DND-41 (cell line): Measurements from ENCODE around the gene PNPLA1.

Experiments used
- ATAC-seq: fragments of 200-7000 bp; cut with Tn5 transposase; 3 replicates; pipeline ENCODE4 v1.9.1; 2021; ENCODE audit warnings: low read depth; ENCODE audit not compliant: insufficient read depth
- DNase-seq: peaks from one replicate; pipeline ENCODE4 v3.0.0-alpha.2; 2020
- H2AFZ ChIP-seq: 2 replicates; pipeline ENCODE4 v1.6.0; 2012; ENCODE audit warnings: low read depth, low read length
- H3K27ac ChIP-seq: 2 replicates; pipeline ENCODE4 v1.5.1; 2012; ENCODE audit warnings: low read length, inconsistent platforms
- H3K27me3 ChIP-seq: fragments of 200-600 bp; sonication (generic); 2 replicates; pipeline ENCODE4 v1.6.0; 2012; ENCODE audit warnings: low read length, mild to moderate bottlenecking, inconsistent platforms; ENCODE audit not compliant: insufficient read depth, poor library complexity
- H3K36me3 ChIP-seq: 2 replicates; pipeline ENCODE4 v1.5.1; 2012; ENCODE audit warnings: low read length, inconsistent platforms; ENCODE audit not compliant: insufficient read depth
- H3K4me1 ChIP-seq: 2 replicates; pipeline ENCODE4 v1.5.1; 2012; ENCODE audit warnings: mild to moderate bottlenecking, low read length; ENCODE audit not compliant: insufficient read depth
- H3K4me2 ChIP-seq: 2 replicates; pipeline ENCODE4 v1.6.0; 2012; ENCODE audit warnings: mild to moderate bottlenecking, moderate library complexity, low read length, inconsistent platforms; ENCODE audit not compliant: insufficient read depth
- H3K4me3 ChIP-seq, 2 experiments: fragments of 200-600 bp in 1 of 2; shearing (Covaris generic) in 1 of 2; 2 replicates each; pipeline ENCODE4 v1.5.1; 2012 to 2016; ENCODE audit warnings: inconsistent platforms in 2 of 2, low read length in 2 of 2, mild to moderate bottlenecking in 2 of 2, low read depth in 1 of 2, moderate library complexity in 1 of 2
- H3K79me2 ChIP-seq: 2 replicates; pipeline ENCODE4 v1.6.0; 2012; ENCODE audit warnings: low read length, inconsistent platforms; ENCODE audit not compliant: insufficient read depth
- H3K9ac ChIP-seq: 2 replicates; pipeline ENCODE4 v1.6.0; 2012; ENCODE audit warnings: low read depth, mild to moderate bottlenecking, inconsistent platforms, low read length, moderate library complexity
- H3K9me3 ChIP-seq: 2 replicates; pipeline ENCODE4 v1.5.1; 2012; ENCODE audit warnings: low read length, moderate library complexity, mild to moderate bottlenecking, inconsistent platforms; ENCODE audit not compliant: insufficient read depth, severe bottlenecking
- H4K20me1 ChIP-seq: 2 replicates; pipeline ENCODE4 v1.6.0; 2012; ENCODE audit warnings: low read length; ENCODE audit not compliant: insufficient read depth
- EZH2 ChIP-seq: IDR thresholded peaks from 3 replicates; pipeline ENCODE4 v1.6.1; 2012; ENCODE audit warnings: borderline replicate concordance, low read depth, mild to moderate bottlenecking, moderate library complexity, low read length, inconsistent platforms; ENCODE audit not compliant: severe bottlenecking
- TF ChIP-seq, protein P1 (sequence below): IDR thresholded peaks from 2 replicates; pipeline ENCODE4 v1.5.1; 2012; ENCODE audit warnings: borderline replicate concordance, low read length, moderate library complexity, mild to moderate bottlenecking; ENCODE audit not compliant: poor library complexity, severe bottlenecking; ENCODE audit errors: extremely low read depth

Gene PNPLA1

DNA sequence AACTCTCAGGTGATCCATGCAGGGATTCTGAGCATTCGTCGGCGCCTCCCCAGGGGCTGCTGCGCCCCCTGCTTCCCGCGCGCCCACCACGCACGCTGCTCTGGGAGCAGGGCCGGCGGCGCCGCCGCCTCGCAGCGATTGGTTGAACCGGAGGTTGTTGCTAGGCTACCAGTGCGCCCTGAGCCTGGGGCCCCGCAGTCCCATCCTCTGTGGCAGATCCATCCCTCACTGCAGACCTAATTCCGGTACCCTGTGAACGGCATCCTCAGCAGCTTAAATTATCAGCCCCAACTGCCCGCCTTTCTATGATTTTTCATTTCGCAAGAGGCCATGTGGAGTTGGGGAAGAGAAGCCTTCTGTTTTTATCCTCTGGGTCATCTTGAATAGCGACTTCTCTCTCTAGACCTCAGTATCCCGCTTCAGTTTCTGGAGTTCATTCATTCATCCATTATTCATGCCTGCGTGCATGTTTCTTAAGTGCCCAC is 15.4 kb downstream of the PNPLA1 start:
- no peaks in the 10 kb centered on the region for H3K9me3 ChIP-seq
- H3K4me2 ChIP-seq = no peak overlapping the region
- TF ChIP-seq, protein P1, sequence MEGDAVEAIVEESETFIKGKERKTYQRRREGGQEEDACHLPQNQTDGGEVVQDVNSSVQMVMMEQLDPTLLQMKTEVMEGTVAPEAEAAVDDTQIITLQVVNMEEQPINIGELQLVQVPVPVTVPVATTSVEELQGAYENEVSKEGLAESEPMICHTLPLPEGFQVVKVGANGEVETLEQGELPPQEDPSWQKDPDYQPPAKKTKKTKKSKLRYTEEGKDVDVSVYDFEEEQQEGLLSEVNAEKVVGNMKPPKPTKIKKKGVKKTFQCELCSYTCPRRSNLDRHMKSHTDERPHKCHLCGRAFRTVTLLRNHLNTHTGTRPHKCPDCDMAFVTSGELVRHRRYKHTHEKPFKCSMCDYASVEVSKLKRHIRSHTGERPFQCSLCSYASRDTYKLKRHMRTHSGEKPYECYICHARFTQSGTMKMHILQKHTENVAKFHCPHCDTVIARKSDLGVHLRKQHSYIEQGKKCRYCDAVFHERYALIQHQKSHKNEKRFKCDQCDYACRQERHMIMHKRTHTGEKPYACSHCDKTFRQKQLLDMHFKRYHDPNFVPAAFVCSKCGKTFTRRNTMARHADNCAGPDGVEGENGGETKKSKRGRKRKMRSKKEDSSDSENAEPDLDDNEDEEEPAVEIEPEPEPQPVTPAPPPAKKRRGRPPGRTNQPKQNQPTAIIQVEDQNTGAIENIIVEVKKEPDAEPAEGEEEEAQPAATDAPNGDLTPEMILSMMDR = no peak
- TF ChIP-seq EZH2 = no peak
- no peaks in the 10 kb centered on the region for H3K79me2 ChIP-seq
- DNase-seq (no peak), ATAC-seq (no peak)
- H3K4me3 ChIP-seq = no peak overlapping the region
- no peak overlapping the region for H3K9ac ChIP-seq
- H3K36me3 ChIP-seq = no peaks in the 10 kb centered on the region
- H2AFZ ChIP-seq = no peak overlapping the region
- no peaks in the 10 kb centered on the region for H4K20me1 ChIP-seq
- no peak overlapping the region for H3K27ac ChIP-seq
- H3K4me1 ChIP-seq = no peaks in the 10 kb centered on the region
- peaks cover 10% of the 10 kb centered on the region for H3K27me3 ChIP-seq

DNA sequence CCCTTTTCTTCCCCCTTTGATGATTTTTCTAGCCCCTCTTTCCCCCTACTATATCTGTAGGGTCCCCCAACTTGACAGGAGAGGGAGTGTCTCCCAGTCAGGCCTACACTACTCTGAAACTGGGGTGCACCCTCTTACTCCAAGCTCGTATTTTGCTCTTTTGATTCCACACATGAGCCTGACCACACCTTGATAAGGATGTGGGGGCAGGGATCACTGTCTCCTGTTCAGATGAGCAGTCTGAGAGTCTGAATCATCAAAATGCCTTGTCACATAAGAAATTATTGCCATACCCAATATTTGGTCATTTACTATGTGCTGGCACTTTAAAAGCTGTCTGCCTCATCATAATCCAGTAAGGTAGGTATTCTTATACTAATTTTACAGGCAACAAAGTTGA is 15.9 kb downstream of the PNPLA1 start:
- H2AFZ ChIP-seq = no peak overlapping the region
- H4K20me1 ChIP-seq = no peaks in the 10 kb centered on the region
- H3K4me1 ChIP-seq = no peaks in the 10 kb centered on the region
- H3K4me3 ChIP-seq = no peak overlapping the region
- no peak overlapping the region for H3K4me2 ChIP-seq
- H3K9ac ChIP-seq = no peak overlapping the region
- no peak overlapping the region for H3K27ac ChIP-seq
- no peak for TF ChIP-seq EZH2
- TF ChIP-seq, protein P1 = no peak
- no peaks in the 10 kb centered on the region for H3K79me2 ChIP-seq
- H3K36me3 ChIP-seq = no peaks in the 10 kb centered on the region
- no peaks in the 10 kb centered on the region for H3K9me3 ChIP-seq
- ATAC-seq = no peak
- DNase-seq = no peak
- H3K27me3 ChIP-seq = peaks cover 7% of the 10 kb centered on the region

DNA sequence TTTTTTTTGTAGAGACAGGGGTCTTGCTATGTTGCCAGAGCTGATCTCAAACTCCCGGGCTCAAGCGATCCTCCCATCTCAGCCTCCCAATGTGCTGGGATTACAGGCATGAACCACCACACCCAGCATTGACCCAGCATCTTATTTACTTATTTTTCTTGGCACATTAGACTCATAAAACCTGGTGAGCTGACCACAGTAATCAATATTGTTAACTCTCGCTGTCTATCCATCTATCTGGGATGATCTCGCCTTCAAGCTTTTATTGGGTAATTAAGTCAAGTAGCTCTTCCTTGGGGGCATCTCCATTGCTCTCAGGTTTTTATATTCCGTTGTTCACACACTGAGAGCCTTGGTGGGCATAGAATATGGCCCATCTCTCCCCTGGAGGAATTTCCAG is 17.0 kb downstream of the PNPLA1 start:
- Histone ChIP-seq H3K27me3 (peaks cover 7% of the 10 kb centered on the region), H4K20me1 (no peaks in the 10 kb centered on the region), H3K79me2 (no peaks in the 10 kb centered on the region), H2AFZ (no peak overlapping the region), H3K4me3 (no peak overlapping the region), H3K4me1 (no peaks in the 10 kb centered on the region), H3K4me2 (no peak overlapping the region), H3K9ac (no peak overlapping the region), H3K9me3 (no peaks in the 10 kb centered on the region), H3K27ac (no peak overlapping the region), H3K36me3 (no peaks in the 10 kb centered on the region)
- ATAC-seq = no peak
- DNase-seq = no peak
- TF ChIP-seq, protein P1 = no peak
- no peak for TF ChIP-seq EZH2
